HEK293T (cell line): ENCODE results near the gene CRYBB3.
"Not testable (repeated sequence)": the region's sequence is repeated elsewhere in the genome, so short reads cannot be mapped to it uniquely, and the experiment has no call there.

Experiments used
- BHLHE40 ChIP-seq: fragments of 450-650 bp; IDR thresholded peaks from 2 replicates; pipeline ENCODE4 v1.6.1; 2016; ENCODE audit warnings: mild to moderate bottlenecking, moderate library complexity, borderline replicate concordance
- FOXA1 ChIP-seq: fragments of 450-650 bp; IDR thresholded peaks from 2 replicates; pipeline ENCODE4 v1.6.1; 2016; ENCODE audit warnings: mild to moderate bottlenecking
- FOXM1 ChIP-seq: fragments of 450-650 bp; IDR thresholded peaks from 2 replicates; pipeline ENCODE4 v1.6.1; 2017; ENCODE audit warnings: mild to moderate bottlenecking, borderline replicate concordance
- NFRKB ChIP-seq: fragments of 450-650 bp; IDR thresholded peaks from 2 replicates; pipeline ENCODE4 v1.6.1; 2016; ENCODE audit warnings: mild to moderate bottlenecking, moderate library complexity
- SP1 ChIP-seq: fragments of 450-650 bp; IDR thresholded peaks from 2 replicates; pipeline ENCODE4 v1.6.1; 2017
- SUZ12 ChIP-seq: fragments of 450-650 bp; IDR thresholded peaks from 2 replicates; pipeline ENCODE4 v1.6.1; 2016; ENCODE audit warnings: mild to moderate bottlenecking
- TARDBP ChIP-seq: fragments of 450-650 bp; IDR thresholded peaks from 2 replicates; pipeline ENCODE4 v1.6.1; 2016
- ZNF384 ChIP-seq: fragments of 450-650 bp; IDR thresholded peaks from 2 replicates; pipeline ENCODE4 v1.6.1; 2016

GRCh38 chr22:25178869-25179631, 20.6 kb upstream of the CRYBB3 start:
- TF ChIP-seq TARDBP, ZNF384, NFRKB, FOXA1, SP1, SUZ12, FOXM1, BHLHE40: not testable (repeated sequence)
